HepG2 (cell line): ENCODE results near the gene TCF12. TPM values are rescaled to one million over a fixed set of nuclear protein-coding genes. Genes with fewer than 3 reads are reported as not detected.

Experiments used
- ATAC-seq: fragments of 200-7000 bp; cut with Tn5 transposase; 3 replicates; pipeline ENCODE4 v1.9.1; 2020; ENCODE audit warnings: mild to moderate bottlenecking, moderate library complexity
- BruUV-seq: library from RNA; stranded (reverse); fragments of 400-500 nt; replicated peaks from 2 replicates; lab custom pipeline; 2021; lab: Mats Ljungman, UMichigan
- CTCF ChIA-PET: fragments of 300-600 bp; formaldehyde crosslinking; extraction: SDS; loops from one replicate; lab custom pipeline; 2021; ENCODE audit warnings: low total read pairs, inconsistent platforms, low intra/inter-chr PET ratio; lab: Yijun Ruan, JAX
- POLR2A ChIA-PET: fragments of 350-600 bp; sonication (Branson Sonifier 250); formaldehyde crosslinking; loops from one replicate; lab custom pipeline; 2020; ENCODE audit warnings: antibody characterized with exemption, inconsistent platforms; lab: Yijun Ruan, JAX
- DNase-seq: peaks from one replicate; pipeline ENCODE4 v3.0.0-alpha.2; 2015; ENCODE audit warnings: low spot score
- FAIRE-seq: peaks from 3 replicates; lab custom pipeline; 2011; peaks lifted over from hg19 to GRCh38; lab: Jason Lieb, UNC
- H2AFZ ChIP-seq: one replicate; pipeline ENCODE4 v1.6.1; 2011; ENCODE audit warnings: low read length, inconsistent platforms
- H3K27ac ChIP-seq: fragments of 300-600 bp; 3 replicates; pipeline ENCODE4 v1.8.0; 2011; ENCODE audit warnings: mixed run types, mild to moderate bottlenecking, mixed read lengths, low read length, inconsistent platforms; ENCODE audit not compliant: insufficient read depth; ENCODE audit errors: extremely low read length
- H3K27me3 ChIP-seq, 2 experiments: fragments of 200-600 bp in 1 of 2; 2 replicates in 1 of 2; 3 replicates in 1 of 2; pipeline versions ENCODE4 v1.6.0 to v1.8.0; 2011; ENCODE audit warnings: low read length in 2 of 2, mild to moderate bottlenecking in 2 of 2, moderate library complexity in 2 of 2, inconsistent platforms in 1 of 2; ENCODE audit not compliant: insufficient read depth in 2 of 2, control insufficient read depth in 1 of 2
- H3K36me3 ChIP-seq, 2 experiments: fragments of 200-600 bp in 1 of 2; replicated peaks in 1 of 2; 2 replicates in 1 of 2; 3 replicates in 1 of 2; pipeline versions ENCODE4 v1.5.1 to v1.8.0; 2011; ENCODE audit warnings: low read length in 2 of 2, inconsistent platforms in 1 of 2; ENCODE audit not compliant: insufficient read depth in 2 of 2, control insufficient read depth in 1 of 2
- H3K4me1 ChIP-seq: 2 replicates; pipeline ENCODE4 v1.5.1; 2012; ENCODE audit warnings: low read length, inconsistent platforms; ENCODE audit not compliant: insufficient read depth
- H3K4me2 ChIP-seq: 2 replicates; pipeline ENCODE4 v1.6.0; 2011; ENCODE audit warnings: low read depth, low read length, inconsistent platforms
- H3K4me3 ChIP-seq, 3 experiments: fragments of 200-600 bp in 1 of 3; sonication (generic), shearing (Covaris generic) in 1 of 3; replicated peaks in 1 of 3; 2 replicates each; pipeline ENCODE4 v1.5.1; 2011 to 2016; ENCODE audit warnings: low read length in 3 of 3, inconsistent platforms in 2 of 3, low read depth in 2 of 3, mild to moderate bottlenecking in 2 of 3, control low read depth in 1 of 3, mixed read lengths in 1 of 3; ENCODE audit not compliant: insufficient read depth in 1 of 3
- H3K79me2 ChIP-seq: one replicate; pipeline ENCODE4 v1.6.1; 2011; ENCODE audit warnings: low read length, inconsistent platforms; ENCODE audit not compliant: insufficient read depth
- H3K9ac ChIP-seq: 2 replicates; pipeline ENCODE4 v1.6.0; 2011; ENCODE audit warnings: mild to moderate bottlenecking, low read depth, low read length, inconsistent platforms; ENCODE audit not compliant: insufficient read depth
- H3K9me3 ChIP-seq: 2 replicates; pipeline ENCODE4 v1.5.1; 2012; ENCODE audit warnings: mild to moderate bottlenecking, low read length
- H4K20me1 ChIP-seq: 2 replicates; pipeline ENCODE4 v1.6.0; 2011; ENCODE audit warnings: inconsistent platforms, mild to moderate bottlenecking, low read length, moderate library complexity; ENCODE audit not compliant: insufficient read depth
- FOXP1 ChIP-seq, 2 experiments: fragments of 450-650 bp in 1 of 2; IDR thresholded peaks; 2 replicates each; pipeline ENCODE4 v1.6.1; 2017 to 2018; ENCODE audit warnings: antibody characterized with exemption in 1 of 2
- IKZF1 ChIP-seq: fragments of 450-650 bp; IDR thresholded peaks from 2 replicates; pipeline ENCODE4 v1.7.1; 2016
- KAT7 ChIP-seq: IDR thresholded peaks from 2 replicates; pipeline ENCODE4 v1.6.1; 2018; ENCODE audit warnings: borderline replicate concordance, missing compliant biosample characterization
- KLF12 ChIP-seq: sonication (generic); formaldehyde crosslinking; IDR thresholded peaks from 2 replicates; pipeline ENCODE4 v1.4.0; 2020; ENCODE audit warnings: missing genetic modification reagents, borderline replicate concordance
- MXD4 ChIP-seq: IDR thresholded peaks from 2 replicates; pipeline ENCODE4 v1.6.1; 2016; ENCODE audit warnings: mild to moderate bottlenecking, missing biosample characterization, missing genetic modification reagents
- ZNF225 ChIP-seq: sonication (generic); formaldehyde crosslinking; IDR thresholded peaks from 2 replicates; pipeline ENCODE4 v1.4.0; 2020; ENCODE audit warnings: mild to moderate bottlenecking, missing genetic modification reagents
- ZNF569 ChIP-seq: sonication (generic); formaldehyde crosslinking; IDR thresholded peaks from 2 replicates; pipeline ENCODE4 v1.5.0; 2020; ENCODE audit warnings: mild to moderate bottlenecking, missing genetic modification reagents, moderate library complexity, borderline replicate concordance
- ZNF570 ChIP-seq: sonication (generic); formaldehyde crosslinking; IDR thresholded peaks from 2 replicates; pipeline ENCODE4 v1.4.0; 2020; ENCODE audit warnings: mild to moderate bottlenecking, missing genetic modification reagents, borderline replicate concordance
- ZNF674 ChIP-seq: sonication (generic); formaldehyde crosslinking; IDR thresholded peaks from 2 replicates; pipeline ENCODE4 v1.5.0; 2020; ENCODE audit warnings: low read depth, mild to moderate bottlenecking, missing genetic modification reagents
- WGBS: methylation state at CpG from one replicate; pipeline ENCODE4 v1.1.6; 2017; ENCODE audit warnings: low lambda C conversion rate; 5-methylcytosine and 5-hydroxymethylcytosine counted together
- in situ Hi-C: cut with HindIII; loops from 2 replicates; pipeline ENCODE4 v1.10.0; 2017; ENCODE audit warnings: low pct_unique_long_range_greater_than_20kb; ENCODE audit not compliant: extremely low pct_ligation_motif_present
- intact Hi-C: fragments of 100-400 bp; cut with micrococcal nuclease; formaldehyde crosslinking; loops from one replicate; pipeline ENCODE4 v1.10.0; 2022; ENCODE audit not compliant: unreplicated experiment
- polyA plus RNA-seq, 8 experiments: library from polyadenylated mRNA; depleted of rRNA in 3 of 8; stranded (reverse) in 7 of 8; unstranded in 1 of 8; fragments of >200 nt; fragmentation: Illumina TruSeq in 4 of 8; extraction: Trizol in 4 of 8; gene quantifications; 2 replicates each; pipeline versions ENCODE4 v1.2.1 to v1.2.3, GENCODE V29; 2011 to 2016; ENCODE audit warnings: low read depth in 4 of 8, missing spikeins in 1 of 8, mixed read lengths in 1 of 8; ENCODE audit not compliant: insufficient read depth in 1 of 8
- total RNA-seq, 5 experiments: library from RNA; depleted of rRNA; stranded (reverse); fragments of >200 nt; fragmentation: Illumina TruSeq; extraction: Trizol; gene quantifications; 2 replicates each; pipeline ENCODE4 v1.2.3, GENCODE V29; 2016; ENCODE audit warnings: low read depth in 1 of 5
- TF ChIP-seq, protein P1 (sequence below): sonication (generic); formaldehyde crosslinking; IDR thresholded peaks from 2 replicates; pipeline ENCODE4 v1.8.1; 2023; ENCODE audit warnings: mild to moderate bottlenecking, missing genetic modification reagents
- TF ChIP-seq, protein P2 (sequence below): sonication (generic); formaldehyde crosslinking; IDR thresholded peaks from 2 replicates; pipeline ENCODE4 v1.5.0; 2020; ENCODE audit warnings: missing genetic modification reagents, mild to moderate bottlenecking, borderline replicate concordance
- TF ChIP-seq, protein P3 (sequence below): sonication (generic); formaldehyde crosslinking; IDR thresholded peaks from 2 replicates; pipeline ENCODE4 v1.4.0; 2020; ENCODE audit warnings: mild to moderate bottlenecking, low read depth, missing genetic modification reagents

The TCF12 gene
- total and polyA plus RNA-seq, 2 of the 13 experiments (the other 11 are each of a cell fraction or from before 2014, with no cell fraction given): 48.6 to 51.1 TPM

DNA sequence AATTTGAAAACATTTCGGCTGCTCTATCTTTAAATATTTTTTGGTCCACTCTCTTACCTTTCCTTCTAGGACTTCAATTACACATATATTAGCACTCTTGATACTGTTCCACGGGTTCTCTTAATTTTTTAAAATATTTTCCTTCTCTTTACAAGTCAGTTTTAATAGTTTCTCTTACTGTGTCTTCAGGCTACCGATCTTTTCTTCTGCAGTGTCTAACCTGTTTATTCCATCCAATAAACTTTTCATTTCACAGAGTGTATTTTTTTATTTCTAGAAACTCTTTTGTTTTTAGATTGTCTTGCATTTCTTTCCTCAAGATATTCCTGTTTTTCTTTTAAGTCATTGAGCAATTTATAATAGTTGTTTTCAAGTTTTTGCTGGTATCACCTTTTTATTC is 27.7 kb downstream of the TCF12 start:
- H3K27me3 ChIP-seq: no peaks in the 10 kb centered on the region
- no peaks in the 10 kb centered on the region; the same call in 1 of the 2 replicates for H4K20me1 ChIP-seq
- FAIRE-seq (no peak), DNase-seq (no peak), ATAC-seq (no peak)
- H3K4me1 ChIP-seq: peaks cover 28% of the 10 kb centered on the region
- no peak overlapping the region for H2AFZ ChIP-seq
- WGBS: 98% methylated on average over 3 of the region's 3 CpGs
- no TSS peak for BruUV-seq
- H3K9ac ChIP-seq: no peak overlapping the region
- peaks cover 0 to 4% of the 10 kb centered on the region in 2 experiments; a peak in 1 of 5 replicates for H3K36me3 ChIP-seq
- H3K27ac ChIP-seq: no peak overlapping the region
- in situ Hi-C loops (no loop called here), intact Hi-C loops (no loop called here)
- no peak overlapping the region for H3K4me3 ChIP-seq
- peaks cover 93% of the 10 kb centered on the region for H3K79me2 ChIP-seq
- ChIA-PET CTCF (no interaction called here), POLR2A (no interaction called here)
- H3K9me3 ChIP-seq: peaks cover 3% of the 10 kb centered on the region; the same call in 1 of the 2 replicates
- no peak overlapping the region for H3K4me2 ChIP-seq
- TF ChIP-seq ZNF569 (CRISPR knock-in tag): no peak
- TF ChIP-seq FOXP1 (IDR thresholded peaks at IDR 0.05): no peak
- TF ChIP-seq FOXP1 (CRISPR knock-in tag; IDR thresholded peaks at IDR 0.05): no peak
- no peak for TF ChIP-seq KLF12 (CRISPR knock-in tag)
- TF ChIP-seq, protein P1, sequence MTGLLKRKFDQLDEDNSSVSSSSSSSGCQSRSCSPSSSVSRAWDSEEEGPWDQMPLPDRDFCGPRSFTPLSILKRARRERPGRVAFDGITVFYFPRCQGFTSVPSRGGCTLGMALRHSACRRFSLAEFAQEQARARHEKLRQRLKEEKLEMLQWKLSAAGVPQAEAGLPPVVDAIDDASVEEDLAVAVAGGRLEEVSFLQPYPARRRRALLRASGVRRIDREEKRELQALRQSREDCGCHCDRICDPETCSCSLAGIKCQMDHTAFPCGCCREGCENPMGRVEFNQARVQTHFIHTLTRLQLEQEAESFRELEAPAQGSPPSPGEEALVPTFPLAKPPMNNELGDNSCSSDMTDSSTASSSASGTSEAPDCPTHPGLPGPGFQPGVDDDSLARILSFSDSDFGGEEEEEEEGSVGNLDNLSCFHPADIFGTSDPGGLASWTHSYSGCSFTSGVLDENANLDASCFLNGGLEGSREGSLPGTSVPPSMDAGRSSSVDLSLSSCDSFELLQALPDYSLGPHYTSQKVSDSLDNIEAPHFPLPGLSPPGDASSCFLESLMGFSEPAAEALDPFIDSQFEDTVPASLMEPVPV: no peak
- no peak for TF ChIP-seq ZNF570 (CRISPR knock-in tag)
- no peak for TF ChIP-seq ZNF225 (CRISPR knock-in tag)
- no peak for TF ChIP-seq ZNF674
- TF ChIP-seq, protein P2, sequence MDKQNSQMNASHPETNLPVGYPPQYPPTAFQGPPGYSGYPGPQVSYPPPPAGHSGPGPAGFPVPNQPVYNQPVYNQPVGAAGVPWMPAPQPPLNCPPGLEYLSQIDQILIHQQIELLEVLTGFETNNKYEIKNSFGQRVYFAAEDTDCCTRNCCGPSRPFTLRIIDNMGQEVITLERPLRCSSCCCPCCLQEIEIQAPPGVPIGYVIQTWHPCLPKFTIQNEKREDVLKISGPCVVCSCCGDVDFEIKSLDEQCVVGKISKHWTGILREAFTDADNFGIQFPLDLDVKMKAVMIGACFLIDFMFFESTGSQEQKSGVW (CRISPR knock-in tag): no peak
- TF ChIP-seq MXD4 (CRISPR knock-in tag): no peak
- TF ChIP-seq IKZF1: no peak
- no peak for TF ChIP-seq KAT7
- TF ChIP-seq, protein P3, sequence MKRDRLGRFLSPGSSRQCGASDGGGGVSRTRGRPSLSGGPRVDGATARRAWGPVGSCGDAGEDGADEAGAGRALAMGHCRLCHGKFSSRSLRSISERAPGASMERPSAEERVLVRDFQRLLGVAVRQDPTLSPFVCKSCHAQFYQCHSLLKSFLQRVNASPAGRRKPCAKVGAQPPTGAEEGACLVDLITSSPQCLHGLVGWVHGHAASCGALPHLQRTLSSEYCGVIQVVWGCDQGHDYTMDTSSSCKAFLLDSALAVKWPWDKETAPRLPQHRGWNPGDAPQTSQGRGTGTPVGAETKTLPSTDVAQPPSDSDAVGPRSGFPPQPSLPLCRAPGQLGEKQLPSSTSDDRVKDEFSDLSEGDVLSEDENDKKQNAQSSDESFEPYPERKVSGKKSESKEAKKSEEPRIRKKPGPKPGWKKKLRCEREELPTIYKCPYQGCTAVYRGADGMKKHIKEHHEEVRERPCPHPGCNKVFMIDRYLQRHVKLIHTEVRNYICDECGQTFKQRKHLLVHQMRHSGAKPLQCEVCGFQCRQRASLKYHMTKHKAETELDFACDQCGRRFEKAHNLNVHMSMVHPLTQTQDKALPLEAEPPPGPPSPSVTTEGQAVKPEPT (CRISPR knock-in tag): no peak
- TF ChIP-seq, all 625 proteins: peak for 0
